GM19463 (cell line): Measurements from ENCODE around the gene KLK2.

Experiments used
- ATAC-seq: cut with Tn5 transposase; IDR thresholded peaks from one replicate; pipeline ENCODE4 v1.9.1; 2021; ENCODE audit warnings: mild to moderate bottlenecking, moderate library complexity; ENCODE audit not compliant: unreplicated experiment

The KLK2 gene

DNA sequence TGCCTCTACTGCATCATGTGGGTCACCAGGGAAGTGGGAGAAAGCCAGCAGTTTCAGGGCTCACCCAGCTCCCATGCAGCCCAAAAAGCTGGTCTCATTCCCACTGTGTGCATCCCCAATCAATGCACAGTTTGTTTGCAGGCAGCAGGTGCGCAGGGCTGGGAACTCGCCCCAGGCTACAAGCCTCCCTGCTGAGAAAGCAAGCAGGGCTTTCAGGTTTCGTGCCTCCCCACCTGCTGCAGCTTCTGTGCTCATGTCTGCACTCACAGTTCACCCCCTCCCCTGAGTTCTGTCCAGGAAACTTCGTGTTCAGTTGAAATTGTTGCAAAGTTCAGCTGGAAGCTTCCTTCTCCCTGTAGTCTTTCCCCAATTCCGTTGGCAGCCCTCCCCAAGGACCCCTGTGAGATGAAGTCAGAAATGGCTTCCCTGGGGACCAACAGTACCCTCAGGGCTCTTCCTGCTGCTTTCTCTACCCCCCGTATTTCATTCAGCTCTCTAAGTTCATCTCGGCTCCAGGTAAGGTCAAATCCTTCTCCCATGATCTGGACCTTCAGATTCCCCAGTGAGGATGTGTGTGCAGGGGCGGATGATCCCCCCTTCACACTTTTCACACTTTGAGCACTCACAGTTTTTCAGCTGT, 28.8 kb upstream of the KLK2 start:
- no peak for ATAC-seq

DNA sequence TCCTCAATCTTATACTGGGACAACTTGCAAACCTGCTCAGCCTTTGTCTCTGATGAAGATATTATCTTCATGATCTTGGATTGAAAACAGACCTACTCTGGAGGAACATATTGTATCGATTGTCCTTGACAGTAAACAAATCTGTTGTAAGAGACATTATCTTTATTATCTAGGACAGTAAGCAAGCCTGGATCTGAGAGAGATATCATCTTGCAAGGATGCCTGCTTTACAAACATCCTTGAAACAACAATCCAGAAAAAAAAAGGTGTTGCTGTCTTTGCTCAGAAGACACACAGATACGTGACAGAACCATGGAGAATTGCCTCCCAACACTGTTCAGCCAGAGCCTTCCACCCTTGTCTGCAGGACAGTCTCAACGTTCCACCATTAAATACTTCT, 22.5 kb upstream of the KLK2 start:
- no peak for ATAC-seq

DNA sequence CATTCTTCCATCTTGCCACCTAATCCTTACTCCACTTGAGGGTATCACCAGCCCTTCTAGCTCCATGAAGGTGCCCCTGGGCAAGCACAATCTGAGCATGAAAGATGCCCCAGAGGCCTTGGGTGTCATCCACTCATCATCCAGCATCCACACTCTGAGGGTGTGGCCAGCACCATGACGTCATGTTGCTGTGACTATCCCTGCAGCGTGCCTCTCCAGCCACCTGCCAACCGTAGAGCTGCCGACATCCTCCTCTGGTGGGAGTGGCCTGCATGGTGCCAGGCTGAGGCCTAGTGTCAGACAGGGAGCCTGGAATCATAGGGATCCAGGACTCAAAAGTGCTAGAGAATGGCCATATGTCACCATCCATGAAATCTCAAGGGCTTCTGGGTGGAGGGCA, 21.6 kb upstream of the KLK2 start:
- ATAC-seq = no peak

DNA sequence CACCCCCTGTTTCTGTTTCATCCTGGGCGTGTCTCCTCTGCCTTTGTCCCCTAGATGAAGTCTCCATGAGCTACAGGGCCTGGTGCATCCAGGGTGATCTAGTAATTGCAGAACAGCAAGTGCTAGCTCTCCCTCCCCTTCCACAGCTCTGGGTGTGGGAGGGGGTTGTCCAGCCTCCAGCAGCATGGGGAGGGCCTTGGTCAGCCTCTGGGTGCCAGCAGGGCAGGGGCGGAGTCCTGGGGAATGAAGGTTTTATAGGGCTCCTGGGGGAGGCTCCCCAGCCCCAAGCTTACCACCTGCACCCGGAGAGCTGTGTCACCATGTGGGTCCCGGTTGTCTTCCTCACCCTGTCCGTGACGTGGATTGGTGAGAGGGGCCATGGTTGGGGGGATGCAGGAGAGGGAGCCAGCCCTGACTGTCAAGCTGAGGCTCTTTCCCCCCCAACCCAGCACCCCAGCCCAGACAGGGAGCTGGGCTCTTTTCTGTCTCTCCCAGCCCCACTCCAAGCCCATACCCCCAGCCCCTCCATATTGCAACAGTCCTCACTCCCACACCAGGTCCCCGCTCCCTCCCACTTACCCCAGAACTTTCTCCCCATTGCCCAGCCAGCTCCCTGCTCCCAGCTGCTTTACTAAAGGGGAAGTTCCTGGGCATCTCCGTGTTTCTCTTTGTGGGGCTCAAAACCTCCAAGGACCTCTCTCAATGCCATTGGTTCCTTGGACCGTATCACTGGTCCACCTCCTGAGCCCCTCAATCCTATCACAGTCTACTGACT, 18.4 kb upstream of the KLK2 start, which contains the start of gene KLK3:
Gene KLK3, plus strand, starts transcription at position 280 of the 775 bp plus-strand sequence. Its CDS starts 41 bp downstream, at position 321.
- ATAC-seq = no peak

DNA sequence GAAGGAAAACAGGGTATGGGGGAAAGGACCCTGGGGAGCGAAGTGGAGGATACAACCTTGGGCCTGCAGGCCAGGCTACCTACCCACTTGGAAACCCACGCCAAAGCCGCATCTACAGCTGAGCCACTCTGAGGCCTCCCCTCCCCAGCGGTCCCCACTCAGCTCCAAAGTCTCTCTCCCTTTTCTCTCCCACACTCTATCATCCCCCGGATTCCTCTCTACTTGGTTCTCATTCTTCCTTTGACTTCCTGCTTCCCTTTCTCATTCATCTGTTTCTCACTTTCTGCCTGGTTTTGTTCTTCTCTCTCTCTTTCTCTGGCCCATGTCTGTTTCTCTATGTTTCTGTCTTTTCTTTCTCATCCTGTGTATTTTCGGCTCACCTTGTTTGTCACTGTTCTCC, 15.9 kb upstream of the KLK2 start:
- no peak for ATAC-seq

DNA sequence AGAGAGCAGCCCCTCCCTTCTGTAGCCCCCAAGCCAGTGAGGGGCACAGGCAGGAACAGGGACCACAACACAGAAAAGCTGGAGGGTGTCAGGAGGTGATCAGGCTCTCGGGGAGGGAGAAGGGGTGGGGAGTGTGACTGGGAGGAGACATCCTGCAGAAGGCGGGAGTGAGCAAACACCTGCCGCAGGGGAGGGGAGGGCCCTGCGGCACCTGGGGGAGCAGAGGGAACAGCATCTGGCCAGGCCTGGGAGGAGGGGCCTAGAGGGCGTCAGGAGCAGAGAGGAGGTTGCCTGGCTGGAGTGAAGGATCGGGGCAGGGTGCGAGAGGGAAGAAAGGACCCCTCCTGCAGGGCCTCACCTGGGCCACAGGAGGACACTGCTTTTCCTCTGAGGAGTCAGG, 14.4 kb upstream of the KLK2 start:
- ATAC-seq = no peak

DNA sequence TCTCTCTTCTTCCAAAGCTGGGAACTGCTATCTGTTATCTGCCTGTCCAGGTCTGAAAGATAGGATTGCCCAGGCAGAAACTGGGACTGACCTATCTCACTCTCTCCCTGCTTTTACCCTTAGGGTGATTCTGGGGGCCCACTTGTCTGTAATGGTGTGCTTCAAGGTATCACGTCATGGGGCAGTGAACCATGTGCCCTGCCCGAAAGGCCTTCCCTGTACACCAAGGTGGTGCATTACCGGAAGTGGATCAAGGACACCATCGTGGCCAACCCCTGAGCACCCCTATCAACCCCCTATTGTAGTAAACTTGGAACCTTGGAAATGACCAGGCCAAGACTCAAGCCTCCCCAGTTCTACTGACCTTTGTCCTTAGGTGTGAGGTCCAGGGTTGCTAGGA, 13.4 kb upstream of the KLK2 start:
- ATAC-seq = no peak

DNA sequence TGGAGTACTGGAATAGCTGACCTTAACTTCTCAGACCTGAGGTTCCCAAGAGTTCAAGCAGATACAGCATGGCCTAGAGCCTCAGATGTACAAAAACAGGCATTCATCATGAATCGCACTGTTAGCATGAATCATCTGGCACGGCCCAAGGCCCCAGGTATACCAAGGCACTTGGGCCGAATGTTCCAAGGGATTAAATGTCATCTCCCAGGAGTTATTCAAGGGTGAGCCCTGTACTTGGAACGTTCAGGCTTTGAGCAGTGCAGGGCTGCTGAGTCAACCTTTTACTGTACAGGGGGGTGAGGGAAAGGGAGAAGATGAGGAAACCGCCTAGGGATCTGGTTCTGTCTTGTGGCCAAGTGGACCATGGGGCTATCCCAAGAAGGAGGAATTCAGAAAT, 12.2 kb upstream of the KLK2 start:
- no peak for ATAC-seq

DNA sequence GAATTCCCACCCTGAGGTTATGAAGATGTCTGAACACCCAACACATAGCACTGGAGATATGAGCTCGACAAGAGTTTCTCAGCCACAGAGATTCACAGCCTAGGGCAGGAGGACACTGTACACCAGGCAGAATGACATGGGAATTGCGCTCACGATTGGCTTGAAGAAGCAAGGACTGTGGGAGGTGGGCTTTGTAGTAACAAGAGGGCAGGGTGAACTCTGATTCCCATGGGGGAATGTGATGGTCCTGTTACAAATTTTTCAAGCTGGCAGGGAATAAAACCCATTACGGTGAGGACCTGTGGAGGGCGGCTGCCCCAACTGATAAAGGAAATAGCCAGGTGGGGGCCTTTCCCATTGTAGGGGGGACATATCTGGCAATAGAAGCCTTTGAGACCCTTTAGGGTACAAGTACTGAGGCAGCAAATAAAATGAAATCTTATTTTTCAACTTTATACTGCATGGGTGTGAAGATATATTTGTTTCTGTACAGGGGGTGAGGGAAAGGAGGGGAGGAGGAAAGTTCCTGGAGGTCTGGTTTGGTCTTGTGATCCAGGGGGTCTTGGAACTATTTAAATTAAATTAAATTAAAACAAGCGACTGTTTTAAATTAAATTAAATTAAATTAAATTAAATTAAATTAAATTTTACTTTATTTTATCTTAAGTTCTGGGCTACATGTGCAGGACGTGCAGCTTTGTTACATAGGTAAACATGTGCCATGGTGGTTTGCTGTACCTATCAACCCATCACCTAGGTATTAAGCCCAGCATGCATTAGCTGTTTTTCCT, 11.5 kb upstream of the KLK2 start:
- ATAC-seq = no peak

DNA sequence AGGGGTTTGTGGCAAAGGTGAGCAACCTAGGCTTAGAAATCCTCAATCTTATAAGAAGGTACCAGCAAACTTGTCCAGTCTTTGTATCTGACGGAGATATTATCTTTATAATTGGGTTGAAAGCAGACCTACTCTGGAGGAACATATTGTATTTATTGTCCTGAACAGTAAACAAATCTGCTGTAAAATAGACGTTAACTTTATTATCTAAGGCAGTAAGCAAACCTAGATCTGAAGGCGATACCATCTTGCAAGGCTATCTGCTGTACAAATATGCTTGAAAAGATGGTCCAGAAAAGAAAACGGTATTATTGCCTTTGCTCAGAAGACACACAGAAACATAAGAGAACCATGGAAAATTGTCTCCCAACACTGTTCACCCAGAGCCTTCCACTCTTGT, 3.8 kb upstream of the KLK2 start:
- no peak for ATAC-seq

DNA sequence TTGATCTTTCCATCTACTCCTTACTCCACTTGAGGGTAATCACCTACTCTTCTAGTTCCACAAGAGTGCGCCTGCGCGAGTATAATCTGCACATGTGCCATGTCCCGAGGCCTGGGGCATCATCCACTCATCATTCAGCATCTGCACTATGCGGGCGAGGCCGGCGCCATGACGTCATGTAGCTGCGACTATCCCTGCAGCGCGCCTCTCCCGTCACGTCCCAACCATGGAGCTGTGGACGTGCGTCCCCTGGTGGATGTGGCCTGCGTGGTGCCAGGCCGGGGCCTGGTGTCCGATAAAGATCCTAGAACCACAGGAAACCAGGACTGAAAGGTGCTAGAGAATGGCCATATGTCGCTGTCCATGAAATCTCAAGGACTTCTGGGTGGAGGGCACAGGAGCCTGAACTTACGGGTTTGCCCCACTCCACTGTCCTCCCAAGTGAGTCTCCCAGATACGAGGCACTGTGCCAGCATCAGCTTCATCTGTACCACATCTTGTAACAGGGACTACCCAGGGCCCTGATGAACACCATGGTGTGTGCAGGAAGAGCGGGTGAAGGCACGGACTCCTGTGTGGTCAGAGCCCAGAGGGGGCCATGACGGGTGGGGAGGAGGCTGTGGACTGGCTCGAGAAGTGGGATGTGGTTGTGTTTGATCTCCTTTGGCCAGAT, 2.7 kb upstream of the KLK2 start:
- ATAC-seq = no peak

DNA sequence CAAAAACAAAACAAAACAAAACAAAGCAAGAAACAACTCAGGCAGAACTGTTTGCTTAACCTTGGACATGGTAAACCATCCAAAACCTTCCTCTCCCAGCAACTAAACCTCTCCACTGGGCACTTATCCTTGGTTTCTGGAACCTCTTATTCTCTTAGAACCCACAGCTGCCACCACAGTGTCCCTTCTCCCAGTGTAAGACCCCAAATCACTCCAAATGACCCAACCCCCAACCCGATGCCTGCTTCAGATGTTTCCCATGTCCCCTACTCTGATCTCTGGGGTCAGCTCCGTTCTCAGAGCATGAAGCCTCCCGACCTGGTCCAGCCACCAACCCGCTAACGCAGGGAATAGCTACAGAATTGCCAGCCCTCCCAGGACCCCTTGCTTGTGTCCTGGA, 972 bp downstream of the KLK2 start:
- no peak for ATAC-seq

DNA sequence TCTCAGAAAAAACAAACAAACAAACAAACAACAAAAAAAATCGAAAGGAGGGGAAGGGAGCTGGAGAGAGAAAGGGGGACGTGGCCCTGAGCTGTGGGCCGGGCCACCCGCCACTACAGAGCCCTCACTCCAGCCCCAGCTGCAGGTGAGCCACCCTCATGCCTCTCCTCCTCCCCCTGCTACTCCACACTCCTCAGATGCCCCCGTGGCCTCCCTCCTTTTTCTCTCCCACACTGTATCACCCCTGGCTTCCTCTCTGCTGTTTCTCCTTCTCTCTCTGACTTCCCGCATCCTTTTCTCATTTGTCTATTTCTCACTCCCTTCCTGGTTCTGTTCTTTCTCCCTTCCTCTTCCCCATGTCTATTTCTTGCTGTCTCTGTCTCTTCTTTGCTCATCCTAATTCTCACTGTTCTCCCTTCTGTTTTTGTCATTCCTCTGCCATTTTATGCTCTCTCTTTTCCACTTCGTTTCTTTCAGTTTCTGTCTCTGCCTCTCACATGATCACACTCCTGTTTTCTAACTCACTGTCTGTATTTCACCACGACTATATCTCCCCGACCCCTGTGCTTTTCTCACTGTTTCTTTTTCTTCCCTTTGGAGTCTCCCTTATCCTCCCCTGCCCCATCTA, 2.7 kb downstream of the KLK2 start:
- ATAC-seq = no peak

DNA sequence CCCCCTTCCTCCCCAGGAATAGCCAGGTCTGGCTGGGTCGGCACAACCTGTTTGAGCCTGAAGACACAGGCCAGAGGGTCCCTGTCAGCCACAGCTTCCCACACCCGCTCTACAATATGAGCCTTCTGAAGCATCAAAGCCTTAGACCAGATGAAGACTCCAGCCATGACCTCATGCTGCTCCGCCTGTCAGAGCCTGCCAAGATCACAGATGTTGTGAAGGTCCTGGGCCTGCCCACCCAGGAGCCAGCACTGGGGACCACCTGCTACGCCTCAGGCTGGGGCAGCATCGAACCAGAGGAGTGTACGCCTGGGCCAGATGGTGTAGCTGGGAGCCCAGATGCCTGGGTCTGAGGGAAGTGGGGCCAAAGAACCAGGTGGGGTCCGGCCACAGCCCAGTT, 3.2 kb downstream of the KLK2 start:
- no peak for ATAC-seq

DNA sequence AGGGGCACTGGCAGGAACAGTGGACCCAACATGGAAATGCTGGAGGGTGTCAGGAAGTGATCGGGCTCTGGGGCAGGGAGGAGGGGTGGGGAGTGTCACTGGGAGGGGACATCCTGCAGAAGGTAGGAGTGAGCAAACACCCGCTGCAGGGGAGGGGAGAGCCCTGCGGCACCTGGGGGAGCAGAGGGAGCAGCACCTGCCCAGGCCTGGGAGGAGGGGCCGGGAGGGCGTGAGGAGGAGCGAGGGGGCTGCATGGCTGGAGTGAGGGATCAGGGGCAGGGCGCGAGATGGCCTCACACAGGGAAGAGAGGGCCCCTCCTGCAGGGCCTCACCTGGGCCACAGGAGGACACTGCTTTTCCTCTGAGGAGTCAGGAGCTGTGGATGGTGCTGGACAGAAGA, 4.1 kb downstream of the KLK2 start:
- no peak for ATAC-seq

DNA sequence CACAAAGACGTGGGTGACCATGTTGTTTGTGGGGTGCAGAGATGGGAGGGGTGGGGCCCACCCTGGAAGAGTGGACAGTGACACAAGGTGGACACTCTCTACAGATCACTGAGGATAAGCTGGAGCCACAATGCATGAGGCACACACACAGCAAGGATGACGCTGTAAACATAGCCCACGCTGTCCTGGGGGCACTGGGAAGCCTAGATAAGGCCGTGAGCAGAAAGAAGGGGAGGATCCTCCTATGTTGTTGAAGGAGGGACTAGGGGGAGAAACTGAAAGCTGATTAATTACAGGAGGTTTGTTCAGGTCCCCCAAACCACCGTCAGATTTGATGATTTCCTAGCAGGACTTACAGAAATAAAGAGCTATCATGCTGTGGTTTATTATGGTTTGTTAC, 5.6 kb downstream of the KLK2 start:
- ATAC-seq = no peak

DNA sequence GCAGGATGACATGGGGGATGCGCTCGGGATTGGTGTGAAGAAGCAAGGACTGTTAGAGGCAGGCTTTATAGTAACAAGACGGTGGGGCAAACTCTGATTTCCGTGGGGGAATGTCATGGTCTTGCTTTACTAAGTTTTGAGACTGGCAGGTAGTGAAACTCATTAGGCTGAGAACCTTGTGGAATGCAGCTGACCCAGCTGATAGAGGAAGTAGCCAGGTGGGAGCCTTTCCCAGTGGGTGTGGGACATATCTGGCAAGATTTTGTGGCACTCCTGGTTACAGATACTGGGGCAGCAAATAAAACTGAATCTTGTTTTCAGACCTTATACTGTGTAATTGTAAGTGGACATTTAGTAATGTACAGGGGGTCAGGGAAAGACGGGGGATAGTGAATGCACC, 7.0 kb downstream of the KLK2 start:
- no peak for ATAC-seq

DNA sequence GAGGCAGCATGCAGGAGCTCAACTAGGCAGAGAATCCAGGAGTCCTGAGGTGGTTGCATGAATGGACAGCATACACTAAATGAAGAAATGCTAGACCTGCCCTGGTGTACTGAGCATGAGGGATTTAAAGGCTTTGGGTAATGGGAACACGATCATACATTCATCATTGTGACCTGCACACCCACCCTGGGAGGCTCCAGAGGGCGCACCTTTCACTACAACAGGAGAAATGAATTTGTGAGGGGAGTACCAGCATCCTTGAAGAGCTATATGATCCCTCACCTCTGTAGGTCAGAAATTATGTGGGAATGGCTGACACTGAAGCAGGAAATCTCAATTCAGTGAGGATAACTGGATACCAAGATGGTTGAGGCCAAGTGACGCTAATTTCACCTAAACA, 8.9 kb downstream of the KLK2 start:
- no peak for ATAC-seq

DNA sequence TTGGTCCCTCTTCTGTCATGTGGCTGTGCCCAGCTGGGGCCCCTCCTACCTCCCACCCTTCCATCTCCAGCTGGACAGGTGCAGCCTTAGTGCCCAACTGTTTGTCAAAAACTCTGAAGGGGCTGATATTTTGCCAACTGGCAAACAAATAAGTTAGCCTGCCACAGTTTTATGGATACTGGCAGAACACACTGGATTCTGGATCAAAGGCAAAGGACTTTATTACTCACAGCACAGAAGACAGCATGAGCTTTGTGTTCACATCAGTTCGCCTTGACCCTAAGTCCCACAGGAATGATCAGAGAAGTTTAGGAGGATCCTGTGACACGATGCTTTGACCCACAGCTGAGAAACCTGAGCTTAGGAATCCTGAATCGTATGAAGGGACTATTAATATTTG, 16.4 kb downstream of the KLK2 start:
- ATAC-seq = no peak

DNA sequence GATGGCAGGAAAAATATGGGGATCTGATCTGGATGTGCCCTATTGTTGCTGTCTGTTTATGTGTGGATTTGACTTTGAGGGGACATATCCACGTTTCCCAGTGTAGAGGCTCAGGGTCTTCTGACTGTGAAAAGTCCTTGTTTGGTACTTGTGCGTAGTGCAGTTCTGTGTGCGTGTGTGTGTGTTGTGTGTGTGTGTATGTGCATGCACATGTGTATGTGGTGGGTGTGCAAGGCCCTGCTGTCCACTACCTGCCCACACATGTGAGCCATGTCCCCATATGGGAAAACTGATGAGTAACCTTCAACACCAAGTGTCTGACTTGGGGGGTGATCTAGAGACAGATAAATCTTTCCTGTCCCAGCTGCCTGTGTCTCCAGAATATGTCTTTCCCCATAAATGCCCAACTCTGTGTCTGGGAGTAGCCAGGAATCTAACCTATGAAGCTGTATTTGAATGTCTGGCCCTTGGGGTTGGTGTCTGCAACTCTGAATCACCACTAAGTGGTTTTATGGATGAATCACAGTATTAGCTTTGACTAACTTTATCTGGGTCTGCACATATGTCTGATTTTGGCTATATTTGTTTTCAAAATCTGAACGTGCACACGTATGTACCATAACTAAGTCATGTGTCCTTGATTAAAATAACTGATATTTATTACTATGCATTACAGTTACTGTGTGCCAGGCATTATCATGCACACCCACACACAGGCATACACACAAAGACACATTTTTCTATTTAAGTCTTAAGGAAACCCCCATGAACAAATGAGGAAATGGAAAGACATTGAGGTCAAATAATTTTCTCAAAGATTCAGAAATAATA, 17.4 kb downstream of the KLK2 start:
- no peak for ATAC-seq
